Mesenteric fat pad (tissue), 1 donor: ENCODE data around the gene CYB561D2. TPM values are rescaled to one million over a fixed set of nuclear protein-coding genes. Genes with fewer than 3 reads are reported as not detected.

Experiments
- DNase-seq: peaks from one replicate; pipeline ENCODE4 v3.0.0-alpha.2; 2020; ENCODE audit warnings: low spot score
- total RNA-seq: library from RNA; stranded (reverse); fragmentation: NEBNext Ultra II Directional; extraction: Animal tissue kit (Norgen Biotek cat#: 25700); gene quantifications from one replicate; pipeline ENCODE4 v1.2.1, GENCODE V29; 2021
- donor health status: DM: yes; HTN: yes; CAD: no.

CYB561D2 gene
- total RNA-seq, 1 donor from 2014 or later, result 18.1 TPM

GRCh38 chr3:50388720-50389413, 38.2 kb downstream of the CYB561D2 start:
- no peak for DNase-seq

- no peak for DNase-seq
Observed at GRCh38 chr3:50389414-50389767, 38.7 kb downstream of the CYB561D2 start.

- DNase-seq, result peak; percentile 91
Observed at GRCh38 chr3:50390508-50391224, 40.0 kb downstream of the CYB561D2 start.

GRCh38 chr3:50392101-50392715, 41.5 kb downstream of the CYB561D2 start:
- DNase-seq, result no peak

GRCh38 chr3:50393061-50393460, 42.4 kb downstream of the CYB561D2 start:
- DNase-seq, result no peak

- no peak for DNase-seq
Observed at GRCh38 chr3:50395070-50395860, 44.6 kb downstream of the CYB561D2 start.

- DNase-seq, result no peak
Observed at GRCh38 chr3:50396502-50396901, 45.8 kb downstream of the CYB561D2 start.

GRCh38 chr3:50401978-50402595, 51.4 kb downstream of the CYB561D2 start:
- DNase-seq, result no peak

Other genes starting within 250 kb of the CYB561D2 start
- 51.5 TPM for gene SEMA3F, start 195.5 kb upstream of the CYB561D2 start, total RNA-seq
- not detected for gene GNAT1, start 159.3 kb upstream of the CYB561D2 start, total RNA-seq
- gene SLC38A3, start 145.6 kb upstream of the CYB561D2 start, total RNA-seq, result 0.39 TPM
- 309 TPM for gene GNAI2, start 114.7 kb upstream of the CYB561D2 start, total RNA-seq
- 22.1 TPM for gene SEMA3B, start 81.7 kb upstream of the CYB561D2 start, total RNA-seq
- gene LSMEM2, start 71.8 kb upstream of the CYB561D2 start, total RNA-seq, result not detected
- gene IFRD2, start 58.4 kb upstream of the CYB561D2 start, total RNA-seq, result 105 TPM
- 1.4 TPM for gene HYAL3, start 51.5 kb upstream of the CYB561D2 start, total RNA-seq
- 10.2 TPM for gene NAA80, start 51.5 kb upstream of the CYB561D2 start, total RNA-seq
- 11.2 TPM for gene HYAL1, start 47.3 kb upstream of the CYB561D2 start, total RNA-seq
- gene HYAL2, start 28.1 kb upstream of the CYB561D2 start, total RNA-seq, result 118 TPM
- gene TUSC2, start 22.6 kb upstream of the CYB561D2 start, total RNA-seq, result 27.4 TPM
- gene RASSF1, start 10.0 kb upstream of the CYB561D2 start, total RNA-seq, result 45.3 TPM
- gene ZMYND10, start 5.1 kb upstream of the CYB561D2 start, total RNA-seq, result 0.71 TPM
- gene NPRL2, start 87 bp upstream of the CYB561D2 start, total RNA-seq, result 17.3 TPM
- gene TMEM115, start 8.7 kb downstream of the CYB561D2 start, total RNA-seq, result 45.6 TPM
- 0.45 TPM for gene CACNA2D2, start 152.8 kb downstream of the CYB561D2 start, total RNA-seq
- gene C3orf18, start 216.9 kb downstream of the CYB561D2 start, total RNA-seq, result 8.9 TPM
- 15.5 TPM for gene HEMK1, start 218.7 kb downstream of the CYB561D2 start, total RNA-seq